GM19239 (cell line): ENCODE data around the gene GINS1.
"Not testable (repeated sequence)": the region's sequence is repeated elsewhere in the genome, so short reads cannot be mapped to it uniquely, and the experiment has no call there.

Experiments
- DNase-seq: peaks from one replicate; pipeline ENCODE4 v3.0.0; 2011; ENCODE audit warnings: low spot score; ENCODE audit not compliant: insufficient read length
- FAIRE-seq: peaks from 2 replicates; lab custom pipeline; 2011; peaks lifted over from hg19 to GRCh38; lab: Jason Lieb, UNC

GINS1 gene

DNA sequence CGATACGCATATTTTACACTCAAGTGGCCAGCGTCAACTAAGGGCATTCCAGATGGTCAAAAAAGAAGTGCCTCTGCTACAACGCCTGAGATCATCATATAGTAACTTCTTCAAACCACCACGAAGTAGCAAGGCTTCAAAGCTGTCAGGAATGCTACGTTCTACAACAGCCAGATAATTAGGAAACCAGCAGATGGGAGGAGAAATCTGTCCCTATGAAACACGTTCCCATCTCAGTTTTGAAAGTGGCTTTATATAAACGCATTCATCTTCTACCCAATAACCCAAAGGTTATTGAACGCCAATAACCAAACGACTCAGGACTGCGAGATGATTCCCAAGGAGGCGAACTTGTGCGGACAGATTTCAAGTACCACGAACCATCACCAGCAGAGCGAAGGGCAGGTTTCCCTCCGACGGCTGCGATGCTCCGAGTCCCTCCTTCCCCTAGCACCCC, 18.0 kb upstream of the GINS1 start:
- FAIRE-seq (peak; percentile 18), DNase-seq (no peak)

DNA sequence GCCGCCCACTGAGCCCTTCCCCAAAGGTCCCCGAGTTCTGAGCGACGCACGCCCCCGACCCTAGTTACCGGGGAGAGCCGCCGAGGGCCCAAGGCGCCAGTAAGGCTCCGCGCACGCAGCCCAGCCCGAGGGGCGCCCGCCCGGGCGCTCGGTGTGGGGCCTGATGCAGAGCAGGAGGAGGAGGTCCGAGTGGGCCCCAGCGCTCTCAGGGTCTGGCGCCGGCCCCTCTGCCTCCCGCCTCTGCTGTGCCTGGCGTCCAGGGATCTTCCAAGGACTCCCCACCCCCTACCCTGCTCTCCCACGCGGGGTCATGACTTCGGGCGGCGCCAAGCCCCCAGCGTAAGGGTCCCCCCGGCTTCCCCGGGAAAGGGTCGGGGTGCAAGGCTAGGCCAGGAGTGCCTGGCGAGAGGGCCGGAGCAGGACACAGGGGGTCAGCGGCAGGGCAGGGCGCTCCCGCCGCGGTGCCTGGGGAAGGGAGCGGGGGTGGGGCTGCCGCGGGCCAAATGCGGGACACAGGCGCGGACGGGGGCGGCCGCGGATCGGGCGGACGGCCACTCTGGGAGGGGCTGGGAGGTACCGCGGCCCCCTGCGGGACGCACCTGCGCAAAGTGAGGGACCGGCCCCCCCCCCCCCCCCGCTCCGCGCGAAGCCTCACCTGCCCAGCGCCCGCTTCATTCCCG, 17.5 kb upstream of the GINS1 start:
- no peak for DNase-seq

DNA sequence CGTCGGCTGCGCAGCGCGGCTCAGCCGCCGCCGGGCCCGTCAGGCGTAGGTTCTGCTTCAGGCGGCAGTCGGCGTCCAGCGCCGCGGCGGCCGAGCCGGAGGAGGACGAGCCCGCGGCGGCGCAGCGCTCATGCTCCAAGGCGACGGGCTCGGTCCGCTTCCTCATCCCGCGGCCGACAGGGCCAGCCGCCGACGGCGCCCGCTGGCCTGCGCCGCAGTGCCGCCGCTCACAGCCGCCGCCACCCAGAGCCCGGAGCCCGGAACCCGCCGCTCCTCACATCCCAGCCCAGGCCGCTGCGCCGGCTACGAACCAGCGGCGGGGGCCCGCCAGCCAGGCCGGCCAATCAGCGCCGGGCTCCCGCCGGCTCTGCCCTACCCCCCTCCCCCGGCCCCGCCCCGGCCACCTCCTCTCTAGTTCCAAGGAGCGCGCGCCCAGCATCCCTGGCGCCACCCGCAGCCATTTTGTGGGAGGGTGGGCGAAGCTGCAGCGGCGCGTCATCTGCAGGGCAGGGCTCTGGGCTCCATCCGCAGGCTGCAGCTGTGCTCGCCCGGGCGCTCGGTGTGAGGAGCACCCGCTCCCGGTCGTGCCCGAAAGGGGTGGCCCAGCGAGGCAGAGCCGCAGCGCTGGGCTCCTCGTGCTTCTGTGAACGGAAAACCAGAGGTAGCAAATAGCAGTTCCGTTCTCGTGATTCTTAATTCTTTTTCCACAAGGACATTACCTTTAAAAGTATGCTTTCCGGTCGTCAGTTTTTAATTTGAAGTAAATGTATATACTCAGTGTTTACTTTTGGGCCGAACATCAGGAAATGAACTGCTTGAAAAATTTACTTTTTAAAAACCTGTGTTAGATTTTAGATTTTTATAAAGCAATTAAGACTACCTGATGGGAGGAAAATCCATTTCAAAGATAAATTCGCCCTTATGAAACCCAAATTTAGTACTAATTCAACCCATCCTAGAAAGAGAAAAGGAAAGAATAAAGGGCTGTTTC, 16.6 kb upstream of the GINS1 start, which contains the start of gene ABHD12:
TSS of gene ABHD12 (minus strand) at position 298 of the 991 bp plus-strand sequence. CDS start at position 166, 132 bp downstream.
- FAIRE-seq (peak; percentile 74), DNase-seq (peak; percentile 88)

More for the DNA sequence above, 17.5 kb upstream of the GINS1 start:
- FAIRE-seq = no peak

DNA sequence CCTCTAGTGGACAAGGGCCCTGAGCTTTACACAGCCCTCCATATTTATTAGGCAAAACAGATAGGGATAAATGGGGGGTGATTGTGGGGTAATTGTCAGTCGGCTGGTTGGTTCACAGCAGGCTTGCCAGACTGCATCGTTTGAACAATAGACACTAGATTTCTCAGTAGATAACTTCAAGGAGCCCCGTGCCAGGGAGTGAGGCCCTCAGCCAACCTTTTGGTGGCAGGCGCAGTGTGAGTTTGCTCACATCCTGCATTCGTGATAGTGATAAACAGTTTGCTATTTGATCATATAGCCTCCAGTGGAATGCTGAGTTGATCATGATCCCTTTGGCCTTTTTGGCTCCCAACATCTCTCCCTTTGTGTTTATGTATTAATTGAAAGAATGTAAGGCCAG, 13.2 kb upstream of the GINS1 start:
- no peak for FAIRE-seq
- DNase-seq = no peak

DNA sequence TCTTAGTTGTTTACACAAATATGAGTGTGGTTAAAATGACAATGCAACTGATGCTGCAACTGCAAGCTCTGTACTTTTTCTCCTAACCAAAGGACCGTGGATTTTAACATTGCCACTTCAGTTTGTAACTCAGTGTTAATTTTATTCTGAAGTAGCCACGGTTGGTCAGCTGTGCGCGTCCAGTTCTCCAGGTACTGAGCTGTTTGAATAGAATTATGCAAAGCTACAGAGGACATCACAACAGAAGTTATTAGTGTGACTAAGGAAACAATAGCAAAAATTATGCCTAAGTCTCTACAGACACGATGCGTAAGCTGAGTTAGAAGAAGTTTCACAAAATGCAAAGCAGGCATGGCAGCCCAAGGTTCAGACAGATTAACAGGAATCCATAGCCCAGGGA, 12.5 kb upstream of the GINS1 start:
- no peak for DNase-seq
- FAIRE-seq = no peak

DNA sequence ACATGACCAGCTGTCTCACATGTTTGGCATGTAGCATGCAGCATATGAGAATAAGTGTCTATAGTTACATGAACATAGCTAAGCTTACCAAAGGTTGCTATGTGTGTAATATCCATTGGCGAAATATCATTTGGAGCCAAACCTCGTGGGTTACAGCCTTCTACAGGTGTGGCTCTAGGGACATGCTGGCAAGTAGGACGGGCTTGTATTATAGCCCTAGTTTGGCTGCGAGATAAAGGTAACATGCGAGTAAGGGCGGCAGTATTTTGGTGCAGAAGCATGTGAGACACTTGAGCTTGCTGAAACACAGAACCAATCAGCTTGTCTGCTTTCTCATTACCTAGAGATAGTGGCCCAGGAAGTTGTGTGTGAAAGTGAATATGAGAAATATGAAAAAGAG, 10.4 kb upstream of the GINS1 start:
- FAIRE-seq = no peak
- DNase-seq = no peak

DNA sequence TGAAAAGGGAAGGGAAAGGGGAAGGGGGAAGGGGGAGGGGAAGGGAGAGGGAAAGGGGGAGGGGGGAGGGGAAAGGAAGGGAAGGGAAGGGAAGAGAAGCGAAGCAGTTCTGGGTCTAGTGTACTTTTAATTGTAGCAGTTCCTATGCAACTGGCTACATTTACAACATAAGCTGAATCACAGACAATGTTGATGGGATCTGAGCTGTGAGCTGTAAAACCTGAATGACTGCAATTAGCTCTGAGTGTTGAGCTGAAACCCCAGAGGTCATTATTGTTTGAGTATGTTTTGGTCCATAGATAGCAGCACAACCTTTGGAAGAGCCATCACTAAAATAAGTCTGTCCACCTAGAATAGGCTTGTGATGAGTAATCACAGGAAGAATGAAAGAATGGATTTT, 9.7 kb upstream of the GINS1 start:
- no peak for DNase-seq

DNA sequence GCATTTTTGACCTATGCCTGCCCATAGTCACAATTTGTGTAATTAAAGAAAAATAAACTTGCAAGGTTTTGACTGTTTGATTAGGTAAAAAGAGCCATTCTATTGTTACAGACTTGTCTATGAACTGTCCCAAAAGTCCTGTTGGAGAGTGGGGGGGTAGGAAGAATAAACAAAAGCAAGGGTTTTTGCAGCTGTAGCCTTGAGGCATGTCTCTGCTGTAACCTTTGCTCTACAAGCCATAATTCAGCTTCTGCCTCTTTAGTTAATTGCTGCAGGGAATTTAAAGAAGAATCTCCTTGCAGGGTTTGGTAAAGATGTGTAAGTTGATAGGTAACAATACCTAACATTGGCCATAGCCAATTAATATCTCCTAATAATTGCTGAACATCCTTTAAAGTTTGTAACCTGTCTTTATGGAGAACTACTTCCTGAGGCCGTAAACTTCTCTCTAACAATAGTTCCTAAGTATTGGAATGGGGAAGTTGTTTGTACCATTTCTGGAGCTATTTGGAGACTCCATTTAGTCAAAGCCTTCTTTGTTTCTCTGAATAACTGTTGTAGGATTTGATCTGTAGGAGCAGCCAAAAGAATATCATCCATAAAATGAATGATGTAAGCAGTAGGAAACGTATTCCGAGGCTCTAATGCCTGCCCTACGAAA, 9.0 kb upstream of the GINS1 start:
- DNase-seq (no peak), FAIRE-seq (no peak)

More for the DNA sequence above, 9.7 kb upstream of the GINS1 start:
- FAIRE-seq = no peak

DNA sequence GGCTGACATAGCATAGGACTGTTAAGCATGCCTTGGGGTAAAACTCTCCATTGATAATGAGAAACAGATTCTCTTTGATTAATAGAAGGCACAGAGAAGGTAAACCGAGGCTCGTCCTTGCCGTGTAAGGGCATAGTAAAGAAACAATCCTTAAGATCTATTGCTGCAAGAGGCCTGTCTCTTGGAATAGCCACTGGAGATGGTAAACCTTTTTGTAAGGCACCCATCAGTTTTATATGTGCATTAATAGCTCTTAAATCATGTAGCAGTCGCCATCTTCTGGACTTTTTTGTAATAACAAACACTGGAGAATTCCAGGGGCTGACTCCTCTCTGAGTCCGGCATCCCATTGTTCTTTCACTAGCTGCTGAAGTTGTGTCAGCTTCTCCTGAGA, 8.4 kb upstream of the GINS1 start:
- FAIRE-seq = peak; percentile 39
- no peak for DNase-seq

DNA sequence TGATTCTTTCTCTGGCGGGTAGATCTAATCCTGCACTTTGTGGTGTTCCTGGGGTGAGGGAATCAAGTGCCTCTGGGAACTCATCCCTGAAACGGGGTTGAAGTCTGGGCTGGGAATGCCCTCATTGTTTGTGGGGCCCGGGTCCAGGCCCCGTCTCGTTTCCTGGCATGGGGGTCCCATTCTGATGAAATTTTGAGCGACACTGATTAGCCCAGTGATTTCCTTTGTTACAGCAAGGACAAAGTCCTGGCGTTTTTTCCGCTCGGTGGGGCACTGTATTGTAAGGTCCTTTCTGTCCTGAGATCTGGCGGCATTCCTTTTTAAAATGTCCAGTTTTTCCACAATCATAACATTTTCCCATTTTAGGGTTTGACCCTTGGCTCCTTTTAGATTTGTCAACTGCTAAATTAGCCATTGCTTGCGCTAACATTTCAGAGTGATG, 7.2 kb upstream of the GINS1 start:
- DNase-seq, FAIRE-seq: not testable (repeated sequence)

DNA sequence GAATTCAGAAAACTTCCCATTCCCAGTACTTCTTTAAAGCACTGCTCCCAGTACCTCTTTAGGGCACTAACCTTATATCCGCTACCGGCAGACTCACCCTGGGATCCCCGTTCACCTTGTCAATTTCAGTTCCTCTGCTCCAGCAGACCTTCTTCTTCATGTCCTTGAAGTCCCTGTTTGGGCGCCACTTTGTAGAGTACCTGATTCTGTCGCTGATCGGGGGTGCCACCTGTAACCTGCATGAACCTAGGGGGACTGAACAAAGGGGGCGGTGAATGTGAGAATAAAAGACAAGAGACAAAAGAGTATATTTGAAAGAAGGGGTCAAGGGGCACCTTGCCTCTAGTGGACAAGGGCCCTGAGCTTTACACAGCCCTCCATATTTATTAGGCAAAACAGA, 4.9 kb upstream of the GINS1 start:
- FAIRE-seq = no peak
- no peak for DNase-seq

DNA sequence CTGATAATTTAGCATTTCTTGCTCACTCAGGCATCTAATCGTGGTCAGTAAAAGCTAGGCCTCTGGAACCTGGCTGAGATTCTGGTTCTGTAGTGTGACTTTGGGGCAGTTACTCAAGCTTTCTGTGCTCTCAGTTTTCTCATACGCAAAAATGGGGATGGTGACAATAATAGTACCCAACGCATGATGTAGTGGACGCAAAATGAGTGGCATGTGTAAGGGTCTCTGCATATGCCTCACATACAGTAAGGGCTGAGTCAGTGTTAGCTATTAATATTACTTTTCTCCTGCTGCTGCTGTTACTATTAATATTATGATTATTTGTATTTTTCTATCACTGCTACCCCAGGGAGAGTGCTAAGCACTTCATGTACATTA, 686 bp downstream of the GINS1 start:
- FAIRE-seq = no peak

DNA sequence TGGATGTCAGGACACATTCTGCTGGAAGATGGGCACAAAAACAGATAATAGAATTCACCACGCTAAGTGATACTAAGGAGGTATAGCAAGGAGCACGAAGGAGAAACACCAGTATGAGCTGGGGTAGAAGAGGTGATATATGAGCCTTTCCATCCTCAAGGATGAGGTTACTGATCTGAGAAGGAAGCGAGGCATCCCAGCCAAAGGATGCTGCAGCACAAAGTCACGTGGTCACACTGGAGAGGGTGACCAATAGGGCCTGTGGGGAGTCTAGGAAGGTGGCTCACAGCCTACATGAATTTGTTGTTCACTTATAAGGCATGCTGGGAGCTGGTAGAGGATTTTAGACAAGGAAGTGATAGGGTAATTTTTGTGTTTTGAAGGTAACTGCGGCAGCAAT, 1.4 kb downstream of the GINS1 start:
- DNase-seq (no peak), FAIRE-seq (no peak)

More for the DNA sequence above, 686 bp downstream of the GINS1 start:
- no peak for DNase-seq

DNA sequence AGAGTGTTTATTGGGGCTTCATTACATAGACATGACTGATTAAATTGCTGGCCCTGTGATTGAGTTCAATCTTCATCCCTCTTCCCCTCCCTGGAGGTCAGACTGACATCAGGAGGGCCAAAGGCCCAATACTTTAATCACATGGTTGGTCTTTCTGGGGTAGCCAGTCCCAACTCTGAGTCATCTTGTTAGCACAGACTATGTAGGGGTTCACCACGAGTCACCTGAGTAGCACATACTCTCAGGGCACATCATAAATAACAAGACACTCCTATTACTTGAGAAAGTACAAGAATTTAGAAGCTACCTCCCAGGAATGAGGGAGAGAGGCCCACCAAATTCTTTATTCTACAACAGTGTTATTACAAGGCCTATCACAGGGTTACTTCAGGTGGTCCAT, 11.3 kb downstream of the GINS1 start:
- DNase-seq (no peak), FAIRE-seq (no peak)

DNA sequence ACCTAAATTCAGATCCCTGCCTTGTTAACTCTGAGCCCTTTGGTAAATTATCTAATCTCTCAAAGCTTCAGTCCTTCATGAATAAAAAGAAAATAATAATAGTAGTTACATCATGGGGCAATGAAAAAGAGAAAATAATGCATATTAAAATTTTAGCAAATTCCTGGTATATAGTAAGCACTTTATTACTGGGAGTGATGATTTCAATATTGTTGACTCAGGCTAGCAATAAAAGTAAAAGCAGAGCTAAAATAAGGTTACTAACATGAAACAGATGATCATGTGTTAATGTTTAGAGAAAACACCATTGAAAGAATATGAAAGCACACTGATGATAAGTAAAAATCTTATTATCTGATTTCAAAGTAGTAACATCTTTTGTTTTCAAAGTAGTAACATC, 13.6 kb downstream of the GINS1 start:
- no peak for FAIRE-seq

DNA sequence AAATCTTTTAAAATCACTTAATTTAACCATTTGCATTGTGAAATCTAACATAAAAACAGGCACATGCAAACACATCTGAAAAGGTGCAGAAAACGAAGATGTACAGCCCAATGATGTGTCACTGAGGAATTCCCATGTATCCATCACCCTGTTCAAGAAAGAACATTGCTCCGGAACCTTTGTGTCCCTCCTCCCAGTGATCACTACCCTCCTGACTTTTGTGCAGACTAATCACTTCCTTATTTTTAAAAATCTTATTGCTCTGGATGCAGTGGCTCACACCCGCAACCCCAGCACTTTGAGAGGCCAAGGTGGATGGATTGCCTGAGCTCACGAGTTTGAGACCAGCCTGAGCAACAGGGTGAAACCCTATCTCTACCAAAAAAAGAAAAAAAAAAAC, 14.6 kb downstream of the GINS1 start:
- FAIRE-seq (no peak), DNase-seq (no peak)

More for the DNA sequence above, 13.6 kb downstream of the GINS1 start:
- DNase-seq = no peak

DNA sequence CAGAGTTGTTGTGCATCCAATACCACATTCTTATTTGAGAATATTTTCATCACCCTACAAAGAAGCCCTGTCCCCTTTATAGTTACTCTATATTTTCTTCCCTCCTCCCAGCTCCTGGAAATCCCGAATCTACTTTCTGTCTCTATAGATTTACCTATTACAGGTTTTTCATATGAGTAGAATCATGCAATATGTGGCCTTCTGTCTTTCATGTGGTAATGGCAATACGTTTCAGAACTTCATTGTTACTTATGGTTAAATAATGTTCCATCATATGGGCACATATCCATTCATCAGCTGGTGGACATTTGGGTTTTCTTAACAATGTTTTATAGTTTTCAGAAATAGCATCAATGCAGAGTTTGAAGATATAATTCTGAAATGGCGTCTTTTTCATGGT, 17.1 kb downstream of the GINS1 start:
- DNase-seq (no peak), FAIRE-seq (no peak)

DNA sequence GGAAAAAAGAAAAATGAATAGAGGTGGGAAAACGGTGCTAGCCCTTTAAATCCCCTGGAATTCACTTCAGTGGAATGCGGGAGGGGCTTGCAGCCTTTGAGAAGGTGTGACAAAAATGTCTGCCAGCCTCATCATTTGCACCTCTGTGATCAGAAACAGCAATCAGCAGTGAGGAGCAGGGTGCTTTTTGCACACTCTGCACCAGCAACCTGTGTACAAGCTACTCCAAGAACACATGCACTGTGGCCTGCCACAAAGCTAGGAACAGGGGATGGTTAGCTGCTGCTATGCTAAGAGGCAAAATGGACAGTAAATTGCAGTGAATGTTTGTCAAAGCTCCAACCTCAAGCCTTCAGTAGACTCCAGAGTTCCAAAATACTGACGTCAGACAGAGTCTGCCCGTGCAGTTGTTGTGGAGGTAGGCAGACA, 29.7 kb downstream of the GINS1 start:
- DNase-seq (no peak), FAIRE-seq (no peak)

DNA sequence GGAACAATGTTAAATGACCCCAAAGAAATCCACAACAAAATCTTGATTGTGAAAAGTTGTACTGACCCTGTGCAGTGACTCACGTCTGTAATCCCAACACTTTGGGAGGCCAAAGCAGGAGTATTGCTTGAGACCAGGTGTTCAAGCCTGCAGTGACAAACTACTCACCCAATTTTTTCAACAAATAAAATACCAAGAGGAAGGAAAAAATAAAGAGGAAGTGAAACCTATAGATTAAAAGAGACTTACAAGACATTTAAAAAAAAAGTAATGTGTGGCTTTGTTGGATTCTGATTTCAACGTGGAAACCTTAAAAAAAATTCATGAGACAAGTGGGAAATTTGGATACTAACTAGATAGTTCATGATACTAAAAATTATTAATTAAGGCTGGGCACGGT, 31.9 kb downstream of the GINS1 start:
- FAIRE-seq = no peak

DNA sequence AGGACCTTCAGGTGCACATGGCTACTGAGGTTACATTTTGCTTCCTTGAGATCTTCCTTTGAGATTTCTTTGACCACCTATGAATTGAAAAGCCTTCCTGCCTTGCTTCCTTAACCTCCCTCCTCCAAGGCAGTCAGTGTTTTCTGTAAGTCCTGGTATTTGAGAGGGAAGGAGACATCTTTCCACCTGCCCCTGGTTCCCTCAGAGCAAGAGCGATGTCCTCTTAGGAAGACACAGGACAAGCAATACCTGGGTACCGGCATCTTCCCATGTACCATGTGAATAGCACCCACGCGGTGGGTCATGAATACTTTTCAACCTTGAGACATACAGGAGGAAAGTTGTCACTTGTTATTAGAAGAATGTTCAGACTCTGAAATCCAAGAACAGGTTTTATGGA, 37.1 kb downstream of the GINS1 start:
- no peak for DNase-seq
- FAIRE-seq = no peak

More for the DNA sequence above, 31.9 kb downstream of the GINS1 start:
- DNase-seq = no peak
